Body of pancreas (tissue), 4 donors: ENCODE measurements around the gene CDH22. TPM values are rescaled to one million over a fixed set of nuclear protein-coding genes. Genes with fewer than 3 reads are reported as not detected.
A peak's percentile ranks its signal among the peaks of the same experiment; 100 is the strongest.

Experiments
- ATAC-seq: fragments of 150-250 bp; one replicate; pipeline ENCODE4 v1.9.1; 2016
- DNase-seq, 4 donors: peaks; one replicate each; pipeline ENCODE4 v3.0.0-alpha.2; 2019
- H3K27ac ChIP-seq, 4 donors: fragments of 200-600 bp; sonication (generic); 1 replicate in 3 of 4; 2 replicates in 1 of 4; pipeline versions ENCODE4 v1.5.1 to v1.6.1; 2016 to 2019; ENCODE audit warnings: mild to moderate bottlenecking in 1 of 4, mixed read lengths in 1 of 4, moderate library complexity in 1 of 4
- H3K27me3 ChIP-seq, 2 donors: fragments of 200-600 bp; sonication (generic); one replicate each; pipeline ENCODE4 v1.6.0; 2016; ENCODE audit warnings: mild to moderate bottlenecking in 1 of 2
- H3K36me3 ChIP-seq, 2 donors: fragments of 200-600 bp; sonication (generic); replicated peaks in 1 of 2; 2 replicates each; pipeline ENCODE4 v1.5.1; 2016; ENCODE audit warnings: low read depth in 2 of 2; ENCODE audit not compliant: insufficient read depth in 1 of 2
- H3K4me1 ChIP-seq: fragments of 200-600 bp; sonication (generic); one replicate; pipeline ENCODE4 v1.6.0; 2016
- H3K4me3 ChIP-seq, 2 donors: fragments of 200-600 bp; sonication (generic); 1 replicate in 1 of 2; 2 replicates in 1 of 2; pipeline ENCODE4 v1.5.1; 2016 to 2019
- H3K9me3 ChIP-seq, 3 donors: fragments of 200-600 bp; sonication (generic); 1 replicate in 2 of 3; 2 replicates in 1 of 3; pipeline ENCODE4 v1.5.1; 2016
- POLR2A ChIP-seq, 3 donors: fragments of 450-650 bp; IDR thresholded peaks; one replicate each; pipeline ENCODE4 v1.6.1; 2016; ENCODE audit warnings: antibody characterized with exemption in 3 of 3, mild to moderate bottlenecking in 2 of 3
- WGBS, 2 donors: methylation state at CpG; one replicate each; pipeline ENCODE4 v1.1.5; 2017; 5-methylcytosine and 5-hydroxymethylcytosine counted together
- intact Hi-C: fragments of 100-400 bp; cut with DNase I; formaldehyde crosslinking; loops from one replicate; pipeline ENCODE4 v1.15.1; 2023
- total RNA-seq, 2 donors: library from RNA; depleted of rRNA; stranded (reverse); fragments of >200 nt; gene quantifications; one replicate each; pipeline ENCODE4 v1.1.0, GENCODE V29; 2016
- TF ChIP-seq, protein P1 (sequence below), 7 experiments: fragments of 450-650 bp in 4 of 7; fragments of 200-600 bp in 3 of 7; sonication (generic) in 3 of 7; IDR thresholded peaks; one replicate each; pipeline ENCODE4 v1.5.1; 2016 to 2019; ENCODE audit warnings: antibody characterized with exemption in 7 of 7

The CDH22 gene
- total RNA-seq, 2 donors from 2014 or later: 1.3 to 2.1 TPM

DNA sequence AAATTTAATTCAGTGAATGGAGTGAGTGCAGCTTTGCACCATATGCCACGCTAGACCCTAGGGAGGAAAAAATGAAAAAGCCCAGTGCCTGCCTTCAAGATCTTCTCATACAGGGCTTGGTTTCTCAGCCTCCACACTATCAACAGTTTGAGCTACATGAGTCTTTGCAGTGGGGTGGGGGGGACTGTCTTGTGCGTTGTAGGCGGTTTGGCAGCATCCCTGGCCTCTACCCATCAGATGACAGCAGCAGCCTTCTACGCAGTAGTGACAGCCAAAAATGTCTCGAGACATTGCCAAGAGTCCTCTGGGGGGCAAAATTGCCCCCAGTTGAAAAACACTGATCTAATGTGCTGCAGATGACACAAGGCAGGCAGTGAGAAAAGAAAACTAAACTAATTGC, 6.2 kb downstream of the CDH22 start:
- H3K27me3 ChIP-seq: peaks cover 0 to under 1% of the 10 kb centered on the region in 2 donors
- DNase-seq: no peak
- no peaks in the 10 kb centered on the region for H3K36me3 ChIP-seq
- peaks cover 23% of the 10 kb centered on the region for H3K4me1 ChIP-seq
- H3K4me3 ChIP-seq: no peak overlapping the region
- no peaks in the 10 kb centered on the region for H3K9me3 ChIP-seq
- intact Hi-C loops: no loop called here
- no peak for TF ChIP-seq POLR2A (IDR thresholded peaks at IDR 0.05)
- TF ChIP-seq, protein P1, sequence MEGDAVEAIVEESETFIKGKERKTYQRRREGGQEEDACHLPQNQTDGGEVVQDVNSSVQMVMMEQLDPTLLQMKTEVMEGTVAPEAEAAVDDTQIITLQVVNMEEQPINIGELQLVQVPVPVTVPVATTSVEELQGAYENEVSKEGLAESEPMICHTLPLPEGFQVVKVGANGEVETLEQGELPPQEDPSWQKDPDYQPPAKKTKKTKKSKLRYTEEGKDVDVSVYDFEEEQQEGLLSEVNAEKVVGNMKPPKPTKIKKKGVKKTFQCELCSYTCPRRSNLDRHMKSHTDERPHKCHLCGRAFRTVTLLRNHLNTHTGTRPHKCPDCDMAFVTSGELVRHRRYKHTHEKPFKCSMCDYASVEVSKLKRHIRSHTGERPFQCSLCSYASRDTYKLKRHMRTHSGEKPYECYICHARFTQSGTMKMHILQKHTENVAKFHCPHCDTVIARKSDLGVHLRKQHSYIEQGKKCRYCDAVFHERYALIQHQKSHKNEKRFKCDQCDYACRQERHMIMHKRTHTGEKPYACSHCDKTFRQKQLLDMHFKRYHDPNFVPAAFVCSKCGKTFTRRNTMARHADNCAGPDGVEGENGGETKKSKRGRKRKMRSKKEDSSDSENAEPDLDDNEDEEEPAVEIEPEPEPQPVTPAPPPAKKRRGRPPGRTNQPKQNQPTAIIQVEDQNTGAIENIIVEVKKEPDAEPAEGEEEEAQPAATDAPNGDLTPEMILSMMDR (IDR thresholded peaks at IDR 0.05): no peak
- WGBS, 2 donors: 85 to 87% methylated on average over 4 to 5 of the region's 5 CpGs
- H3K27ac ChIP-seq: no peak overlapping the region
- no peak for ATAC-seq

- no peak for ATAC-seq
- peaks cover 5% of the 10 kb centered on the region for H3K4me1 ChIP-seq
- H3K27me3 ChIP-seq: peaks cover 0 to 4% of the 10 kb centered on the region in 2 donors
- TF ChIP-seq, protein P1 (IDR thresholded peaks at IDR 0.05): no peak
- WGBS, 2 donors: 88 to 90% methylated on average over 12 of the region's 12 CpGs
- no peak for DNase-seq
- H3K9me3 ChIP-seq: no peaks in the 10 kb centered on the region
- intact Hi-C loops: no loop called here
- H3K4me3 ChIP-seq: no peak overlapping the region
- H3K36me3 ChIP-seq: no peaks in the 10 kb centered on the region
- no peak overlapping the region for H3K27ac ChIP-seq
Observed at GRCh38 chr20:46300281-46300680, 8.0 kb downstream of the CDH22 start.

DNA sequence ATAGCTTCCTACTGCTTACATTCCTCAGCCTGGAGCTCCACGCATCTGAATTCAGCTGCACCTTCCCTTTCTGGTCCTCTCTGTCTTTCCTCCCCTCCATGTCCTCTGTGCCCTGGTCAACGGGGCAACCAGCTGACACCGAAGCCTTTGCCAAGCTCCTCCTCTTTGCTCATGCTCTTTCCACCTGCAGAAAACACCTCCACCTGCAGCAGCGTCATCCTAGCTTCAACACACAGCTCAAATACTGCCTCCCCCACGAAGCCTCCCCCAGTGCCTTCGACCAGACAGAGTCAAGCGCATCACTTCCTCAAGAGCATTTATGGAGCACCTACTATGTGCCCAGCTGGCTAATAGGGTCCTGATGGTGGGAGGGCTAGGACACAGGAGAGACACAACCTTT, 9.2 kb downstream of the CDH22 start:
- DNase-seq (peak in 3 of 4 donors; percentile 34 to 52 (median 40)), ATAC-seq (peak; percentile 38)
- TF ChIP-seq, protein P1 (IDR thresholded peaks at IDR 0.05): no peak
- TF ChIP-seq POLR2A (IDR thresholded peaks at IDR 0.05): no peak
- Histone ChIP-seq H3K27me3 (peaks cover 0 to 4% of the 10 kb centered on the region in 2 donors), H3K4me3 (no peak overlapping the region), H3K9me3 (no peaks in the 10 kb centered on the region), H3K27ac (no peak overlapping the region), H3K36me3 (no peaks in the 10 kb centered on the region), H3K4me1 (no peaks in the 10 kb centered on the region)
- intact Hi-C loops: no loop called here
- 24 to 33% methylated on average over 7 of the region's 7 CpGs for WGBS, 2 donors

DNA sequence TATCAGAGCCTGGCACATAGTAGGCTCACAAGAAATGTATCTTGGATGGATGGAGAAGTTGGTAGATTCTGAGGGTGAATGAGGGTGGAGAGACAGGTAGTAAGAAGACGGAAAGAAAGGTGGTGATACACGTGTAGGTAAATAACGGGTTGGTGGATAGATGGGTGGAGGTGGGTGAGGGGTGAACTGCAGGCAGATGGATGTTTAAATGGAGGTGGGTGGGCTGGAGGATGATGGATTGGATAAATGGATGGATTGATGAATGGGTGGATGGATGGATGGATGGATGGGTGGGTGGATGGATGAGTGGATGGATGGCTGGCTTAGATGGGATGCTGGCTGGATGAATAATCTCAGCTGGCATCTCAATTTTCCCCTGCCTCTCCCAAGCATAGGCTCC, 9.9 kb downstream of the CDH22 start:
- no peaks in the 10 kb centered on the region for H3K36me3 ChIP-seq
- whole genome bisulfite sequencing, 2 donors: 77 to 81% methylated on average over 3 of the region's 3 CpGs
- ATAC-seq (no peak), DNase-seq (no peak)
- no peak overlapping the region for H3K27ac ChIP-seq
- intact Hi-C loops: no loop called here
- peaks cover 0 to 4% of the 10 kb centered on the region in 2 donors for H3K27me3 ChIP-seq
- H3K4me1 ChIP-seq: no peaks in the 10 kb centered on the region
- TF ChIP-seq, protein P1 (IDR thresholded peaks at IDR 0.05): no peak
- no peak for TF ChIP-seq POLR2A (IDR thresholded peaks at IDR 0.05)
- H3K4me3 ChIP-seq: no peak overlapping the region
- H3K9me3 ChIP-seq: no peaks in the 10 kb centered on the region

- Histone ChIP-seq H3K4me3 (no peak overlapping the region), H3K9me3 (no peaks in the 10 kb centered on the region), H3K36me3 (no peaks in the 10 kb centered on the region), H3K27ac (no peak overlapping the region), H3K4me1 (no peaks in the 10 kb centered on the region), H3K27me3 (peaks cover 0 to 4% of the 10 kb centered on the region in 2 donors)
- TF ChIP-seq, protein P1 (IDR thresholded peaks at IDR 0.05): no peak
- TF ChIP-seq POLR2A (IDR thresholded peaks at IDR 0.05): no peak
- 59 to 62% methylated on average over 7 to 12 of the region's 12 CpGs for WGBS, 2 donors
- intact Hi-C loops: no loop called here
- ATAC-seq (no peak), DNase-seq (no peak)
Observed at GRCh38 chr20:46296526-46297250, 11.6 kb downstream of the CDH22 start.
